ENCODE results near the gene RSAD1. TPM values are rescaled to one million over a fixed set of nuclear protein-coding genes. Genes with fewer than 3 reads are reported as not detected.

RSAD1 gene
- total RNA-seq, 1 donor = 23.9 TPM

GRCh38 chr17:50452630-50453300 is 25.9 kb upstream of the RSAD1 start:
- no peaks in the 10 kb centered on the region for H3K4me1 ChIP-seq (ENCODE audit: insufficient read depth, low read length)
- H3K9me3 ChIP-seq (ENCODE audit: low read depth, low read length) = no peaks in the 10 kb centered on the region
- no peak for DNase-seq (ENCODE audit: insufficient read length, low spot score, missing footprints)
- no peaks in the 10 kb centered on the region for H3K36me3 ChIP-seq (ENCODE audit: insufficient read depth, low read length)
- peaks cover 13% of the 10 kb centered on the region for H4K20me1 ChIP-seq (ENCODE audit: insufficient read depth, low read length)
- no peak overlapping the region for H3K4me2 ChIP-seq (ENCODE audit: insufficient read depth, low read length)
- H3K27me3 ChIP-seq (ENCODE audit: insufficient read depth, low read length) = no peaks in the 10 kb centered on the region
- no peak overlapping the region for H2AFZ ChIP-seq (ENCODE audit: low read length)
- no peak for TF ChIP-seq CTCF (IDR thresholded peaks at IDR 0.05; ENCODE audit: extremely low read depth, low read depth, low read length)
- peaks cover 3% of the 10 kb centered on the region for H3K79me2 ChIP-seq (ENCODE audit: insufficient read depth, low read length)
- H3K4me3 ChIP-seq (ENCODE audit: insufficient read depth, low read length) = no peak overlapping the region
- no peak overlapping the region for H3K27ac ChIP-seq (ENCODE audit: low read depth, low read length)

GRCh38 chr17:50453901-50454300 is 24.8 kb upstream of the RSAD1 start:
- Histone ChIP-seq H3K4me2 (ENCODE audit: insufficient read depth, low read length) (no peak overlapping the region), H3K4me1 (ENCODE audit: insufficient read depth, low read length) (peaks cover 10% of the 10 kb centered on the region), H3K4me3 (ENCODE audit: insufficient read depth, low read length) (no peak overlapping the region), H3K79me2 (ENCODE audit: insufficient read depth, low read length) (peaks cover 3% of the 10 kb centered on the region), H4K20me1 (ENCODE audit: insufficient read depth, low read length) (peaks cover 19% of the 10 kb centered on the region), H3K27me3 (ENCODE audit: insufficient read depth, low read length) (no peaks in the 10 kb centered on the region), H3K27ac (ENCODE audit: low read depth, low read length) (no peak overlapping the region), H2AFZ (ENCODE audit: low read length) (no peak overlapping the region), H3K9me3 (ENCODE audit: low read depth, low read length) (no peaks in the 10 kb centered on the region), H3K36me3 (ENCODE audit: insufficient read depth, low read length) (no peaks in the 10 kb centered on the region)
- DNase-seq (ENCODE audit: insufficient read length, low spot score, missing footprints) = no peak
- TF ChIP-seq CTCF (IDR thresholded peaks at IDR 0.05; ENCODE audit: extremely low read depth, low read depth, low read length) = no peak

GRCh38 chr17:50457621-50458020 is 21.0 kb upstream of the RSAD1 start:
- H4K20me1 ChIP-seq (ENCODE audit: insufficient read depth, low read length) = peaks cover 25% of the 10 kb centered on the region
- TF ChIP-seq CTCF (IDR thresholded peaks at IDR 0.05; ENCODE audit: extremely low read depth, low read depth, low read length) = no peak
- no peaks in the 10 kb centered on the region for H3K9me3 ChIP-seq (ENCODE audit: low read depth, low read length)
- peaks cover 3% of the 10 kb centered on the region for H3K79me2 ChIP-seq (ENCODE audit: insufficient read depth, low read length)
- no peak overlapping the region for H3K27ac ChIP-seq (ENCODE audit: low read depth, low read length)
- H3K27me3 ChIP-seq (ENCODE audit: insufficient read depth, low read length) = no peaks in the 10 kb centered on the region
- H3K4me1 ChIP-seq (ENCODE audit: insufficient read depth, low read length) = peaks cover 17% of the 10 kb centered on the region
- H3K4me2 ChIP-seq (ENCODE audit: insufficient read depth, low read length) = no peak overlapping the region
- no peak overlapping the region for H2AFZ ChIP-seq (ENCODE audit: low read length)
- DNase-seq (ENCODE audit: insufficient read length, low spot score, missing footprints) = peak; percentile 65
- no peaks in the 10 kb centered on the region for H3K36me3 ChIP-seq (ENCODE audit: insufficient read depth, low read length)
- H3K4me3 ChIP-seq (ENCODE audit: insufficient read depth, low read length) = no peak overlapping the region

GRCh38 chr17:50458270-50458669 is 20.4 kb upstream of the RSAD1 start:
- Histone ChIP-seq H3K27ac (ENCODE audit: low read depth, low read length) (no peak overlapping the region), H2AFZ (ENCODE audit: low read length) (no peak overlapping the region), H3K4me1 (ENCODE audit: insufficient read depth, low read length) (peaks cover 17% of the 10 kb centered on the region), H3K79me2 (ENCODE audit: insufficient read depth, low read length) (peaks cover 3% of the 10 kb centered on the region), H3K36me3 (ENCODE audit: insufficient read depth, low read length) (peaks cover 1% of the 10 kb centered on the region), H4K20me1 (ENCODE audit: insufficient read depth, low read length) (peaks cover 25% of the 10 kb centered on the region), H3K4me2 (ENCODE audit: insufficient read depth, low read length) (no peak overlapping the region), H3K9me3 (ENCODE audit: low read depth, low read length) (no peaks in the 10 kb centered on the region), H3K27me3 (ENCODE audit: insufficient read depth, low read length) (no peaks in the 10 kb centered on the region), H3K4me3 (ENCODE audit: insufficient read depth, low read length) (no peak overlapping the region)
- TF ChIP-seq CTCF (IDR thresholded peaks at IDR 0.05; ENCODE audit: extremely low read depth, low read depth, low read length) = no peak
- peak; percentile 77 for DNase-seq (ENCODE audit: insufficient read length, low spot score, missing footprints)

Measured in osteoblast (primary cell).